ENCODE measurements around the gene PLXDC1.

The PLXDC1 gene

DNA sequence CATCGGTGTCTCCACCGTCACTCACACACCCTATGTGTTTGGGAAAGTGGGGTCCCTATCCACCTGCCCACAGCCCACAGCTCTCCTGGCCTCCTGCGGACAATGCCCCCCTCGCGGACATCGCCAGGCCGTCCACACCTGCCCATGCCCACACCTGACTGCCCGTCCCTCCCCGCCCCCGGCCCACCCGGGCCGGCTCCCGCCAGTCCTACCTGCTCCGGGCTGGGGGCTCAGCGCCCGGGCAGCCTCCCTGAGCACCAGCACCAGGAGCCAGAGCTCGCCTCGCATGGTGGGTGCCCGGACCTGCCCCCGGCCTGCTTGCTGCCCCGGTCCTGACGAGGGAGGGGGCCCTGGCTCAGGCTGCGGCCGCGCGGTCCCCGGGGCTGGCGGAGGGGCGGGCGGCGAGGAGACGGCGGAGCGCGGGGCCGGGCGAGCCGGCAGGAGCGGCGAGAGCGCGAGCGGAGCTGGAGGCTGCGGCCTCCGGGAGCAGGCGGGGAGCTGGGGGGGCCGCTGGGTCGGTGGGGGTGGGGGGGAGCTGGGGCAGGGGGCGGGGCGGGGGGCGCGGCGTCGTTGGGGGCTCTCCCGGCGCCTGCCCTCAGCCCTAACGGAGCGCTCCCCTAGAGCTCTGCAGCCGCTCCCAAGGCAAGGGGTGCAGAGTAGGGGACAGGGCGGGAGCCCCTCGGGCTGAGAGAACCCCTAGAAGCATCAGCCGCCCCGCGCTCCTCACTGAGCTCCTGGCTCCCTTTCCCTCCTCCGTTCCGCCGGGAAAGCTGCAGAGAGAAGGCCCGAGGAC, at the start of gene PLXDC1:
PLXDC1 (minus strand) TSS at position 488 of the 793 bp plus-strand sequence; CDS start at position 288, 200 bp downstream.
- DNase-seq (ENCODE audit: low read depth, low spot score): no peak
- H3K27ac ChIP-seq: no peak within 1 kb of the TSS

DNA sequence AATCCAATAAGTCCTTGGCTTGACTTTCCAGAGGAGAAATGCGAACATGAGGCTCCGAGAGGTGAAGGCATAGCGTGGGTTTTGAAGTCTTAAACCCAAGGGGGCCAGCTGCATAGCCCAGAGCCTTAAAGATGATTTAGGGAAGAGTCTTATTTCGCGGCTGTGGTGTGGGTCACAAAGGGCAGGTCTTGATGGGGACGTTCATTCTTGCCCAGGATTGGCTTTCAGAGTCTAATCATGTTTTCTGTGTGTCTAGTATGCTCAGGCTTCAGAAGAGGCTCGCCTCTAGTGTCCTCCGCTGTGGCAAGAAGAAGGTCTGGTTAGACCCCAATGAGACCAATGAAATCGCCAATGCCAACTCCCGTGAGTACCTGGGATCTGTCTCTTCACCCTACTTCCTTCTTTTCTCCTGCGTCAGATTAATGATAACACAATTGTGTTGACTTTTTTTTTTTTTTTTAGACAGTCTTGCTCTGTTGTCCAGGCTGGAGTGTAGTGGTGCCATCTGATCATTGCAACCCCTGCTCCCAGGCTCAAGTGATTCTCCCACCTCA, 49.6 kb upstream of the PLXDC1 start:
- H3K27ac ChIP-seq: peak overlapping the region; percentile 84

DNA sequence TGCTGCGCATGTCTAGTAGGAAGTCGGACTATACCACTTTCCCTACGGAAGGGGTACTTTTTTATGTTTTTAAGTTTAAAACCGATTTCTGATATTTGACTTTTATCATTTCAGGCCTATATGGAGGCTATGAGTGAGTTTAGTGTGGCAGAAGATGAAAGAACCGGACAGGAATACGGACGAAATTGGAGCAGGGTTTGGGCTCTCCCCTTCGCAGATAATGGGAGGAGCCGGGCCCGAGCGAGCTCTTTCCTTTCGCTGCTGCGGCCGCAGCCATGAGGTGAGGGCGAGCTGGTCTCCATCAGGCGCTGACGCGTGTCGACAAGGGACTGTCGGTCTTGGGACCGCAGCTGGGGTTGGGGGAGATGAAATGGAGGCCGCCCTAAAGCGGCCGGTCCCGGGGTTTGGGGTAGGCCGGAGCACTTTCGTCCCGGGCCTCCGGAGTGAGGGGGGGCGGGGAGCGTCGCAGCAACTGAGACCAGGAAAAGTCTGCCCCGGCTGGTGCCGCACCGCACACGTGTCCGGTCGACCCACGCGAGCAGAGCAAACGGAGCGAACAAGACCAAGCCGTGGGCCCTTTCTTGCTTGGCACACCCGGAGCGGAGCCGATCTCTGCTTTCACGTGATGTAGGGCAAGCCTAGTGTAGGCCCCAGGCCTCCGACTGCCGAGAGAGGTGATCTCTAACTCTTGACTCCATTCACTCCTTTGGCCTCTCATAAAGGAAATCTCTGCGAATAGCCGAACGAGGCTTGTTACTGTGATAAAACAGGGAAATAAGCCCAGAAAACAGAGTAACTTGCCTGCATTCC, 48.8 kb upstream of the PLXDC1 start, which contains the start of gene RPL19:
RPL19 (plus strand) TSS at position 214 of the 810 bp plus-strand sequence; CDS start at position 276, 62 bp downstream.
- DNase-seq (ENCODE audit: low read depth, low spot score): no peak

More for the DNA sequence above, 49.6 kb upstream of the PLXDC1 start:
- DNase-seq (ENCODE audit: low read depth, low spot score): no peak

DNA sequence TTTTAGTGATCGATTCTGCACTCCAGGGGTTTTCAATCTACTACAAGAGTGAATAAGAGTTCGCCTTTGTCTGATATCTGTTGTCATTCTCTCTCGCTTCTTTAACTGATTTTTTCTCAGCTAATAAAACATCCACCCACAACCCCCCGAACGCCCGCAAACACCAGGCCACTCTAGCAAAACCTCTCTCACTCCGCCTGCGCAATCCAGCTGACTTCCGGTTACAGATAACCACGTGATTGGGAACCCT, 48.3 kb upstream of the PLXDC1 start:
- peak; percentile 67 for DNase-seq (ENCODE audit: low read depth, low spot score)
- H3K27ac ChIP-seq: peak overlapping the region; percentile 84

More for the DNA sequence above, 48.8 kb upstream of the PLXDC1 start, which contains the start of gene RPL19:
- H3K27ac ChIP-seq: peak within 1 kb of the TSS; percentile 84

DNA sequence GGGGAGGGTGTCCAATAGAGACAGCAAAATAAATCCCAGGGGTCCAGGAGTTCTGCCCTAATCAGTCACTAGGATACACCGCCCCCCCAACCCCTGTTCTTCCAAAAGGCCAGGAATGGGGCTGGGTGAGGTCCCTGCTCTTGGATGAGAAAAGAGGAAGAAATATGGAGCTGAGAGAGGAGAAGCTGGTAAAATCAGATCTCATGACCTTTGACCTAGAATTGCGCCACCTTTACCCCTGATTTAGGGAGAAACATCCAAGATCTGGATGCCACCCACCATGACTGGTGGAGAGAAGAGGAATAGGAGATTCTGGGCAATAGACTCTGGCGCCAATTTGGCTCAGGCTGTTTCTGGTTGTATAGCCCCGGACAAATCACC, 46.7 kb upstream of the PLXDC1 start:
- no peak for DNase-seq (ENCODE audit: low read depth, low spot score)
- peak overlapping the region; percentile 32 for H3K27ac ChIP-seq

DNA sequence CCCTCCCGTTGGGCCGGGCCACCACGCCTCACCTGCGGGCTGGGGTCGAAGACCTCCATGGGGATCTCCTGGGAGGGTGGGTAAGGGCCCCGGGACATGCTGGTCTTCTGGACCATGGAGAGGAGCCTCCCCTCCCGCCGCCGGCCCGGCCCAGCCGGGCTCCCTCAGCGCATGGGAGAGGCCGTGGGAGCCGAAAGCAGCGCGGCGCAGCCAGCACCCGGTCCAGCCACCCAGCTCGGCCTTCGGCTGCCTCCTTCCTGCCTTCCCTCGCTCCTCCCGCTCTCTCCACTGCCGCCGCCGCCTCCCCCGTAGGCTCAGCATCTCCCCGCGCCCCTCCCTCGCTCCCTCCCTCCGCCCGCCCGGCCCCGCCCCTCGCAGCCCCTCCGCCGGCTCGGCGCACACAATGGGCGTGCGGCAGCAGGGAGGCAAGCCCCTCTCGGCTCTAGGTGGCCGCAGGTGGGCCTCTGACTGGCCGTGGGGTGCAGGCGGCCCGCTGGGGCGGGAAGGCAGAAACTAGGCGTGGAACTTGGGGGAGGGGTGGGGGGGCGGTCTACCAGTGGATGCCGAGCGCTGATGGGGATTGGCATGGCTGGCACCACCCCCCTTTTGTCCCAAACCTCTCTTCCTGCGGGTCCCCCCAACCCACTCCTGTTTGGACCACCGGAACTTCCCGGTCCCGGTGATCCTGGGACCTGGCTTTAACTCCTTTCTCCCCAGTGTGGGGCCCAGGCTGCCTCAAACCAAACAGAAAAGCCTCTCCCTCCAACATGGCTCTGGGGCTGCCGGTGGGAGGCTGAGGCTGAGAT, 46.1 kb upstream of the PLXDC1 start, which contains the start of gene CACNB1:
CACNB1 (minus strand) TSS at position 290 of the 806 bp plus-strand sequence; CDS start at position 116, 174 bp downstream.
- DNase-seq (ENCODE audit: low read depth, low spot score): no peak
- H3K27ac ChIP-seq: peak within 1 kb of the TSS; percentile 32

DNA sequence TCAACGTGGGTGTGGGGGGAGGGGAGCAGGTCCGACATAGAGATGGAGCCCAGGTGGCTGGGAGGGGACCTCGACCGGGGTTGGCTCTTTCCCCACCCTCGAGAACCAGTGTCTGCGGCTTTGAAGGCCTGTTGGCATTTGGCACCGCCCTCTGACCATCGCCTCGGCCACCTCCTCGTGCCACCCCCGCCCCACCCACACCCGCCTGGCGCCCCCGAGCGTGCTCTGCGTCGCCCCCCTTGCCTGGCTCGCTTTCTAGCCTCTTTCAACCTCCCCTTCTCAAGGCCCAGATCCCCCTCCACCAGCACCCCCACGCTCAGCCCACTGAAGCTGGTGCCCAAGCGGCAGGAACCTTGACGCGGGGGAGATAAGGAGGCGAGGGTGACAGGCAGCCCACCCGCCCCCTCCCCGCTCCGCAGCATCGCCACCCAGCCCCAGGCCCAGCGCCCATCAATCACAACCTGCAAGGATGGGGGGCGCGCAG, 45.4 kb upstream of the PLXDC1 start:
- peak overlapping the region; percentile 32 for H3K27ac ChIP-seq
- DNase-seq (ENCODE audit: low read depth, low spot score): no peak

DNA sequence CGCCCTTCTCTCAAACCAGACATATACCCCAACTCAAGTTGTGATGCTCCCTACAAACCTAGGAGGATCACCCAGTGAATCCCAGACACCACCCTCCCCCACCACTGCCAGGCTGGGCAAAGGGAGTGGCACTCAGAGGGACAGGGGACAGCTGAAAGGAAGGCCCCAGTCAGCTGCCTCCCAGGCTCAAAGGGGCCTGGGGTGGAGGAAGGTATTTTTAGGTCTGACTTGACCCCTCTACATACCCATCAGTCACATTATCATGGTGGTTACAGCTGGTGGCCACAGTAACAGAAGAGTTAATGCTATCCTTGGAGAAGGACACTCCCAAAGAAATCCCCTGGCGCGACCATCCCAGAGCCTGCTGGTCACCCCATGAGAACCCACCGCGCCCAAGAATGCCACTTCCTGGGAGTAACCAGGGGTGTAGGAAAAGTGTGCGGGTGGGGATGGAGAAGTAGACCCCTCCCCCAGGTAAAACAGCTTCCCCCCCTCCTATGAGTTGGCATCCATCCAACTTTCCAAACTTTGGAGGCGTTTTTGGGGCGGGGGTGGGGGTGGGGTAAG, 44.9 kb upstream of the PLXDC1 start:
- no peak for DNase-seq (ENCODE audit: low read depth, low spot score)
- peak overlapping the region; percentile 32 for H3K27ac ChIP-seq

DNA sequence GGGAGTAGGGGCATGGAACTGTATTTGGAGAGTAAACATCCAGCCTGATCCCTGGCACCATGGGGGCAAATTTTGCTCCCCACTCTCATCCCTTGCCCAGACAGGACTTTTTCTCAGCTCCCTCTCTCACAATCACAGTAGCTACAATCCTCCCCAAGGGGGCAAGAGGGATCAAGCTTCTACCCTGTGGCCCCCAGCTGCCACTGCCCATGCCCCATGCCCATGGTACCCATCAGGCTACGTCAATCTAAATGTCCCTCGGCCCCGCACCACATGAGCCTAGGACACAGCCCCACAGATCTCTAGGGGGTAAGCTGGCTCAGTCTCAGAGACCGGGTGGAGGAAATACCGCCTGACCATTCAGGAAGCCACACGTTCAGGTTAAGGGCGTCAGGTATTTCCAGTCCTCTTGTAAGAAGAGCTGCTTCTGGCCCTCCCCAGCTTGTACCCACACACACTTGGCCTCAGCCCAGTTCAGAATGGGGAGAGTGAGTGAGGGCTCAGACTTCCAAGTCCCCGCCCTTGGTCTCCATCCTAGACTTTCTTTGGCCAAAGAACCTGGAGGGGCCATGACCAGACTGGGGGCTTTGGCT, 44.2 kb upstream of the PLXDC1 start:
- no peak for DNase-seq (ENCODE audit: low read depth, low spot score)
- peak overlapping the region; percentile 32 for H3K27ac ChIP-seq

DNA sequence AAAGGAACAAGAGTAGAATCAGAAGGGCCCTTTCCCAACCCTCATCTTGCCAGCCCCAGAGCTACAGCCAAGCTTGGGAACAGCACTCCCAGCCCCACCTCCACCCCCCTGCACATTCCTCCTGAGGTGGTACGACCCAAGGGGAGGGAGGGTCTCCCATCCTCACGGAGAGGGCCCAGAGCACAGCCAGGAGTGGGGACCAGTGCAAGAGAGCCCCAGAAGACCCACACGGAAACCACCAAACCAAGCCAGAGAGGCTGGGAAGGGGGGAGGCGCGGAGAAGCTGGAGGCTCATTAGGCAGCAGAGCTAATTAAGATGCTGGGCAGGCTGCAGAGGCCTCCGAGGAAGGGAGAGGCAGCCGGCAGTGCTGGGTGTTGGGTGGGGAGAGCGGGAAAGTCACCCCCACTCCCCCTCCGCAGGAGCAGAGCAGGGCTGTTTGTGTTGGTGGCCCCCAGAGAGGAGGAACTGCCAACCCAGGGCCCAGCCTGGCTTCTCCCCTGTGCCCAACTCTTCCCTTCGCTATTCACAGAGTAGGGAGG, 43.6 kb upstream of the PLXDC1 start:
- DNase-seq (ENCODE audit: low read depth, low spot score): no peak
- no peak overlapping the region for H3K27ac ChIP-seq

DNA sequence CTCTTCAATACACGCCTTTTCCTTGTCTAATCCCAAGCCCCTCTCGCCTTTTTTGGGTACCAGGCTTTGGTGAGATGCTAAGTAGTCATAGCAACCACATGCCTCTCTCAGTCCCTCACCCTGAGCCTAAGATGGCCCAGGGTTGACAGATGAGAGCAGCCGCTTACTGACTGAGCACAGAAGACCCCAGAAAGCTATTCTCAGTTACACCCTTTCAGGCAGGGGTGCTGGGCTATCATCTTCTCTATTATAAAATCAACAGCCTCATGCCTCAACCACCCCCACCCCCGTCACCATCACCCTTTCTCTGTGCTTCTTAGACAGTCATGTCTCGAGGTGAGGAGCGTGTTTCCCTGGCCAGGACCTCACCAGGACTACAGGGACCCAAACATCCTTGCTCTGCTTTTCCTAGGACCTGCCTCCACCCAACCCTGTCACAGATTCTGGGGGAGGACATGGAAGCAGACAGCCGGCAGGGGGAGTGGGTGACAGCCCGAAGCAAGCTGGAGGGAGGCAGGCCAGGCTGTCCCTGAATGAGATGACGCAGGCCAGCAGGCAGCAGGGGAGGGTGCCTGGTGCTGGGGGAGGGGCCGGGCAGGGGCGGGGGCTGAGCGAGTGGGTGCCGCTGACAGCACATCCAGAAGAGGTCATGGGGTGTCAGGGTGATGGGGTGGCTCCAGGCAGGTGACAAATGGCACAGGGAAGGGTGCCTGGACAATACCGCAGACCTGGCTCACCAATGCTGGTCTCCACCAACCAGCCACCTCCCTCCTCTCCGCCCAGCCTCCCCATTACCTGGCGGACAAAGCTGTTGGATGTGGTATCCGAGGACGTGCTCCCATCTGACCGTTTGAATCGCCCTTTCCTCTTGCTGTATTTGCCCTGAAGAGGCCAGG, 42.9 kb upstream of the PLXDC1 start:
- no peak for DNase-seq (ENCODE audit: low read depth, low spot score)
- no peak overlapping the region for H3K27ac ChIP-seq

DNA sequence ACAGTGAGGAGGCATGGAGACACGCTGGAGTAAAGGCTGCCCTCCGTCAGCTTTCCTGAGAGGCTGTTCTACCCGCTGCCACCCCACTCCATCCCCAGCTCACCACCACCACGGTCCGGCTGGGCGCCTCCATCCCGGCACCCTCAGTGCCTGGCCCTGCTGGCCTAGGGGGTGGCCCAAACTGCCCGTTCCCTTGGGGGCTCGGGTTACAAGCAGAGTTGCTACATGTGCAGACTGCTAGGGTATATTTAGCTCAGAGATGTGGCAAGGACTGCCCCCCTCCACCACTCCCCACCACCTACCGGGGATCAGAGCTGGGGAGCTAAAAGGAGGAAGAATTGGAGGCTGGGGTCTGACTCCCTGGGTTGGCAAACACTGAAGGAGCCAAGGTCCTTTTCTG, 41.9 kb upstream of the PLXDC1 start:
- no peak overlapping the region for H3K27ac ChIP-seq
- no peak for DNase-seq (ENCODE audit: low read depth, low spot score)

DNA sequence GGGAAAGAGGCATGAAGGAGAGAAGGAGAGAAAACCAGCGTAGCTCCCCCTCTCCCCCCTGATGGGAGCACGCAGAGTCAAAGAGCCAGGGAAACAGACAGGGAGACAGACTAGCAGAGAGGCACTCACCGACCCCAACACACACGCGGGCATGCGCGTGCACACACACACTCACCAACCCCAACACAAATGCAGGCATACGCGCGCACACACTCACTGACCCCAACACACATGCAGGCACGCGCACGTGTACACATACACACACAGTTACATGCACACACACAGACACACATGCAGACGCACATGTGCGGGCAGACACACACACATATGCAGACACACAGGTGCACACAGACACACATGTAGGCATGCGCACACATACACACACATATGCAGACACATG, 41.5 kb upstream of the PLXDC1 start:
- DNase-seq (ENCODE audit: low read depth, low spot score): no peak
- no peak overlapping the region for H3K27ac ChIP-seq

DNA sequence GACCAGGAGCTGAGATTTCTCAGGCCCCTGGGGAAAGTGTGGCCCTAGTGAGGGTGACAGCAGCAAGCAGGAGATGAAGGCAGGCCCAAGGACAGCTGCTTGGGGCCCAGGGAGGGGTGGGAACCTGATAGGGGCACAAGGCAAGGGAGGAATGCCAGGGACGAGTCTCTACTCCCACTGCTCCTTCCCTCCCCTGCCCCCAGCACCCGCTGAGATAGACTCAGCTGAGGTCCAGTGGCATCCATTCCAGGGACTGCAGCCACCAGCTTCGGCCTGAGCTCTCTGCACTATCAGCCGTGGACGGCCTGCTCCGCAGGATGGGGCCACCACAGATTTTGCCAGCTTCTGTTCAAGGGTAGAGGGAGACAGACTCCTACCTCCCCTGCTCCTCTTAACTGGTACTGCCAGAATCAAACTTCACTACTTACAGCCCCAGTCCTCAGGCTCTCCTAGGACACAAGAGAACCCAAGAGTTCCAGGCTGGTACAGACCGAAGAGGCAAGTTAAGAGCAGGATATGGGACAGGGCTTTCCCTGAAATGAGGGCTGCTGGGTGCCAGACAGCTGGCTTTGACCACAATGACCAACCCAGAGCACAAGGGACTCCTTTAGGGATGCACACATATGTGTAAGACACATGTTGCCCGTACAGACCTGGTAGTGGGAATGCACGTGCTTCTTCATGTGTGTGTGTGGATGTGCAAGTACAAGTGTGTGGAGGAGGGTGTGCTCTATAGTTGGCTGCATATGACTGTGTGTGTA, 40.5 kb upstream of the PLXDC1 start:
- no peak overlapping the region for H3K27ac ChIP-seq
- no peak for DNase-seq (ENCODE audit: low read depth, low spot score)

DNA sequence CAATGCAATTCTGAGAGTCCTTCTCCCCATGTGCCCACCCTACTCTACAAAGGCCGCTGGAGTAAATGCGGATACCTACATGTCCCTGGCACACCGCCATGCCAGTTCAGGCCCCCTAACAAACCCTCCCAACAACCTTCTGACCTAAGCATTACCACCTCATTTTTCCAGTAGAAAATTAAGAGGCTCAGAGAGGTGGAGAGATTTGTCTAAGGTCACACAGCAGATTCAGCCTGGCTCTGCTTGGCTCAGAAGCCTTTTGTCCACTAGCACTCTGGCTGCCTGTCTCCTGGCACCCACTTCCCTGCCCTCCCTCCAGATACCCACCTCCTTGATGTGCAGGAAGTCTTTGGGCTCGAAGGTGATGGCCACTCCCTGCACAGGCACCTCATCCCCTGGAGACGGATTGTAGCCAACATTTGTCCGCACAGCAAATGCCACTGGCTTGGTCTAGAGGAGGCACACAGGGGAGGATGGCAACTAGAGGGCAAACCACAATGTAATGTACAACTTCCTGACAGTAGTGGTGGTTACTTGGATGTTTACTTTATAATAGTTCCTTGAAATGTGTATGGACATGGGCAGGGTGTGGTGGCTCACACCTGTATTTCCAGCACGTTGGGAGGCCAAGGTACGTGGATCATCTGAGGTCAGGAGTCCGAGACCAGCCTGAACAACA, 35.9 kb upstream of the PLXDC1 start:
- H3K27ac ChIP-seq: no peak overlapping the region
- no peak for DNase-seq (ENCODE audit: low read depth, low spot score)

DNA sequence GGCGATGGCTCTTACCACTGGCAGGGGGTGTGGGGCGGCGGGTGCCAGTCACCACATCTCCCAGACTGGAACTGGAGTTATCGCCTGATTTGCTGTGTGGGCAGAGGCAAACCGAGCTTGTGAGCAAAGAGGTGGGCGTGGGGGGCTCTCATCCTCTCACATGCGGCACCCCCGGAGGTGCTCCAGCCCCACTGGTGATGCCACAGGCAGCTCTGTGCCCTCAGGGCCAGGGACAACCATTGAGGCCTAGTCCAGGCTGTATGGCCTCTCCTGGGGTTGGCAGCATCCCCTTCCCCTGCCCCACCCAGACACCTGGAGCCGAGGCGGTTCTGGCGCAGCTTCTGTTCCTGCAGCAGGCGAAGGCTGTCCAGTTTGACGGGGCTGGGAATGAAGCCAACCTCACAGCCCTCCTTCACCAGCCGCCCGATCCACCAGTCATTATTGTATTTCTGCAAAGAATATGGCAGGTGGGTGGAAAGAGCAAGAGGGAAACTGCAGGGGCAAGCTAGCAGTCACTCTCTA, 35.1 kb upstream of the PLXDC1 start:
- DNase-seq (ENCODE audit: low read depth, low spot score): no peak
- no peak overlapping the region for H3K27ac ChIP-seq

DNA sequence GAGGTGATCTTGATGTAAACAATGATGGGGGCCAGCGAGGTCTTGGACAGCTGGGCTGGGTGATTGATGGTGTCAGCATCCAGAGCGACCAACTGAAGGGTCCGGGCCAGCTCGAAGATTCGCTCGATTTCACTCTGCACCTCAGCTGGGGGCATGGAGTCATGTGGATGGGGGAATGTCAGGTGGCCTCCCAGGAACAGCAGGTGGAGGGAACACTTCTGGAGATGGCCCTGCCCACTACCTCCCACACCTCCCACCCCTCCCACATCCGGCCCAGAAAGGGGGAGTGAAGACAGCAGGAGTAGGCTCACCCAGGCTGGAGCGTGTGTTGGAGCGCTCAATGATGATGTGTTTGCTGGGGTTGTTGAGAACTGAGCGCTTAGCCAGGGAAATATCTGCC, 32.3 kb upstream of the PLXDC1 start:
- no peak overlapping the region for H3K27ac ChIP-seq

More for the DNA sequence above, 32.3 kb upstream of the PLXDC1 start:
- no peak for DNase-seq (ENCODE audit: low read depth, low spot score)
